Measurements from ENCODE around the gene PLA2R1.

Gene PLA2R1

DNA sequence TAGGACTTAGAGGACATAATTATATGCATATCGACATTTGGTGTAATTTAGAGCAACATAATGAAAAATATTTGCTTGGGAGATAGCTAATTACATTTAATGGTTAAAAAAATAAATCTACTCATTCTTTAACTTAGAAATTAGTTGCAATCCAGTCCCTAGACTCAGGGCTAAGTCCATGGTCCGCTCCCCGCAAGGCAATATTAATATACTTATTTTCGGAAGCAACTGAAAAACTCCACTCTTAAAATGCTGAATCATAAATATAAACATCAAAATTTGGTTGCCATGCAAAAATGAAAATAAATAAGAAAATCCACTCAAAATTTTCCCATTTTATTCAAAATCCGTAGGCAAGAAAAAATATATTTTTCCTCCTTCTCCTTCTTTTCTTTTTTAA is 164.7 kb downstream of the PLA2R1 start:
- no peak for DNase-seq (ENCODE audit: low read depth in 2 of 2, low spot score in 1 of 2)

DNA sequence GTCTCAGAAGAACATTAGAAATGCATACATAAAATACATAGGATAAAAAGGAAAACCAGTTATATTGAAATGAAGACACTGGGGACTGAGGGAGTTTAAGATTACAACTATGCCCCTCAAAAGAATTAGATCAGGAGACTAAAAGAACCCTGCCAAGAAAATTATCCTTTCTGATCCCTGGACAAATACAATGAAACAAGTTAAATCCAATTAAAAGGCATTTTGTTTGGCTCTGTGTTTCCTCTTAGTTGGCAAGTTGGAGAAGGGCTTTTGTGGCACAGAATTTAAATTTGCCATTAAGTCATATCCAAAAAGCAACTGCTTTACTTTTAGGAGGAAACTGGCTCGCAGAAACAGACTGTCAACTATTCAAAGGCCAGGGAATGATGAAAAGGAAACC is 165.3 kb downstream of the PLA2R1 start:
- DNase-seq (ENCODE audit: low read depth in 2 of 2, low spot score in 1 of 2), result no peak

- DNase-seq (ENCODE audit: low read depth in 2 of 2, low spot score in 1 of 2), result no peak
Measured at GRCh38 chr2:159895258-159896065, 167.0 kb downstream of the PLA2R1 start.

- DNase-seq (ENCODE audit: low read depth in 2 of 2, low spot score in 1 of 2), result no peak
Measured at GRCh38 chr2:159894145-159894838, 168.1 kb downstream of the PLA2R1 start.

DNA sequence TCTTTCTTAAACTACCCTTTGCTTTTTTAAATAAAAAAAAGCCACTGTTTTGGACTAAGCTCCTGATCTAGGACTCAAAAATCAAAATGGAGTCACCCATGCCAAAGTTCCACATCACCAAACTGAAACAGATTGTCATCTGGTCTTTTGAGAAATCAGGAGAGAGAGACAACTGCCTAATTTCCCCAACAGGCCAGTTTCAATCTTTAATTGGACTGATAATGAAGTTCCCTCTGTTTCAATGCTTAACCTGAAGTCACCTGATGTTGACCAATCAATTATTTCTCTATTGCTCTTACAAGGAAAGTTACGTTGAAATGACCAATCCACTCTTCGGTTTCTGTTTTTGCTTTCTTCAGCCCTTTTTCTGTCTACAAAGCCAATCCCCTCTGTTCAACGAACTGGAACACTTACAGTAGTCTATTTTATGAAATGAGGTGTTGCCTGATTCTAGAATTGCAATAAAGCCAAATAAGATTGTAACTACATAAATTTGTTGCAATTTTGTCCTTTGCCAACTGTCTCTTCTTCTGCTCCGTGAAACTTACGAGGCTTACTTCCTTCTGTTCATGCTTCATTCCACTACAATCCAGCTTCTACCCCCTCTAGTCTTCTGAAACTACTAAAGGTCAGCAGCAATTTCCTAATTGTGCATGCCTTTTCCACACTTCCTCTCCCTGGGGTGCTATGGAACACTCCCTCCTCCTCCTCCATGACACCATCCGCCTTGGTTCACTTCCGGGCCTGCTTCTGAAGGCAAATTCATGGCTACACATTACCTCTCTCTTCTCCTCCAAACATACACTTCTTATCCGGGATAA is 169.2 kb downstream of the PLA2R1 start:
- no peak for DNase-seq (ENCODE audit: low read depth in 2 of 2, low spot score in 1 of 2)

GRCh38 chr2:159891917-159892730 is 170.3 kb downstream of the PLA2R1 start:
- no peak for DNase-seq (ENCODE audit: low read depth in 2 of 2, low spot score in 1 of 2)

GRCh38 chr2:159891267-159891588 is 171.2 kb downstream of the PLA2R1 start:
- DNase-seq (ENCODE audit: low read depth in 2 of 2, low spot score in 1 of 2), result no peak

DNA sequence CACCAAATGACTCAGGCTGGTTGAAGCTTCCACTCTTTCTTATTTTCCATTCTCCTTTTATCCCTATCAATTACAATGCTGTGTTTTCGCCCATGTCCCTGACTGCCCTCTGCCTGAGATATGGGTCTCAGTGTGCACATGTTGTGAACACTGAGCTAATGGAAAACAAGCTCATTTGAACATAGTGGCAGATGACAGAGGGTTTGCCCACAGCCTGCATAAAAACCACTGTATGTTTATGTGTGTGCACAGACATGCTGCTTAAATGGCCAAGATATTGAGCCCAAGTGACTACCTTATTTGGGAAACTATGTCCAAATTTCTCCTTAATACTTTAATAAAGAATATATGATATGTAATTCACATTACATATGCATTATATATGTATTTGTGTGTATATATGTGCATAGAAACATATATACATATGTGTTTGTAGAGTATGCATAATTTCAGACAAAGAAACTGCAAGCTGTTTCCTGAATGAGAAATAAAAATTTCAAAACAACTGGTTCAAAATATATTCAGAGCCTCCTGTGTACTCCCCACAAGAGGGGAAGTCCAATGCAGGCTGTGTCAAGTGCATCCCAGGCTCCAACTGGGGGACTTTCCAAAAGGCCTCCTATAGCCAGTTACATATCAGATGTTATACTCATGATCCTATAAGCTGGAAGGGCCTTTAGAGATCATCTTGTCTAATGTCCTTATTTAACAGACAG is 171.7 kb downstream of the PLA2R1 start:
- DNase-seq (ENCODE audit: low read depth in 2 of 2, low spot score in 1 of 2), result no peak

DNA sequence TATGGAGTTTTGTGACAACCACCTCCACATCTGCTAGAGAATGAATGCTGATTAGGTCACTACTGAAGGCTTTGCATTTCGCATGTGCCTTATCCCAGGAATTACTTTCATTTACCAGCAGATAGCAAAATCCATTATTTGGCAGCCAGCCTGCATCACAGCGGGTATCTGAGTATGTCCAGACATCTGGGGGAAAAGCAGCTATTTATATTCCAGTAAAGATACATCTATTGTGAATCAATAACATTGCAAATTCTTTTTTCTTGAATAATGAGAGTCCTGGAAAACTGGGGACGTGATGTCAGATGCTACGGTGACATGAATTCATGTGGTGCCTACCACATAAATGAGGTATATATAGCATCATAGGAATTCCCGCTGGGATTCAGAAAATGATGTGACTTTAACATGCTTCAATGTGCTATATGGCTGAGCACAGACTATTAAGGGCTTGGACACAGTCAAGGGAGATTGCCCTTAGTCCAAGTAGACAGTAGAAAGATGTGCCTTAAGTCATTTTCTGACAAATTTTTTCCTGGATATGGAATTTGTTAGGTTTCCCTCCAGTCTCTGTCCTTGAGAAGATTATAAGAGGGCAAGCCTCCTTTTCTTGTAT is 180.2 kb downstream of the PLA2R1 start:
- DNase-seq (ENCODE audit: low read depth in 2 of 2, low spot score in 1 of 2), result no peak

Measured in stimulated activated CD8-positive, alpha-beta memory T cell treated with anti-CD3 and anti-CD28 coated beads, Interleukin-4, amount 100 ng/mL, for 4 hours (primary cell).